Activated naive CD8-positive, alpha-beta T cell treated with anti-CD3 and anti-CD28 coated beads for 36 hours (primary cell): Measurements from ENCODE around the gene CYB561D2. TPM values are rescaled to one million over a fixed set of nuclear protein-coding genes. Genes with fewer than 3 reads are reported as not detected.
"Not testable (repeated sequence)": the region's sequence is repeated elsewhere in the genome, so short reads cannot be mapped to it uniquely, and the experiment has no call there.

Source experiments
- DNase-seq: peaks from one replicate; pipeline ENCODE4 v3.0.0; 2021
- H3K27ac Mint-ChIP-seq: one replicate; pipeline ENCODE4 v1.8.0; 2022; ENCODE audit warnings: mild to moderate bottlenecking, moderate library complexity, mixed read lengths
- H3K27me3 Mint-ChIP-seq: one replicate; pipeline ENCODE4 v1.8.0; 2022; ENCODE audit warnings: mild to moderate bottlenecking, mixed read lengths
- H3K36me3 Mint-ChIP-seq: one replicate; pipeline ENCODE4 v1.8.0; 2021; ENCODE audit warnings: mild to moderate bottlenecking, mixed read lengths
- H3K4me1 Mint-ChIP-seq: one replicate; pipeline ENCODE4 v1.8.0; 2021; ENCODE audit warnings: mixed read lengths
- H3K4me3 Mint-ChIP-seq: one replicate; pipeline ENCODE4 v1.8.0; 2022; ENCODE audit warnings: mild to moderate bottlenecking, moderate library complexity, mixed read lengths
- H3K9me3 Mint-ChIP-seq: one replicate; pipeline ENCODE4 v1.8.0; 2022; ENCODE audit warnings: mixed read lengths
- total RNA-seq, 2 experiments: library from RNA; stranded (reverse); gene quantifications; one replicate each; pipeline ENCODE4 v1.2.3, GENCODE V29; 2021

CYB561D2 gene, protein sequence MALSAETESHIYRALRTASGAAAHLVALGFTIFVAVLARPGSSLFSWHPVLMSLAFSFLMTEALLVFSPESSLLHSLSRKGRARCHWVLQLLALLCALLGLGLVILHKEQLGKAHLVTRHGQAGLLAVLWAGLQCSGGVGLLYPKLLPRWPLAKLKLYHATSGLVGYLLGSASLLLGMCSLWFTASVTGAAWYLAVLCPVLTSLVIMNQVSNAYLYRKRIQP
- 10 to 100 TPM; 19.4 to 19.5 TPM for total RNA-seq

GRCh38 chr3:50350527-50351322, at the start of gene CYB561D2, which contains the start of gene NPRL2:
TSS of gene CYB561D2 (plus strand) at chr3:50350862. CDS start at chr3:50351434, 572 bp downstream.
TSS of gene NPRL2 (minus strand) at chr3:50350775. CDS start at chr3:50350652, 123 bp downstream.
- H3K36me3 Mint-ChIP-seq = peaks cover 7% of the 10 kb centered on the region
- H3K27me3 Mint-ChIP-seq = no peaks in the 10 kb centered on the region
- peak within 1 kb of the TSS; percentile 88 for H3K4me3 Mint-ChIP-seq
- peaks cover 54% of the 10 kb centered on the region for H3K4me1 Mint-ChIP-seq
- DNase-seq = peak; percentile 100
- H3K27ac Mint-ChIP-seq = peak within 1 kb of the TSS; percentile 97
- no peaks in the 10 kb centered on the region for H3K9me3 Mint-ChIP-seq

DNA sequence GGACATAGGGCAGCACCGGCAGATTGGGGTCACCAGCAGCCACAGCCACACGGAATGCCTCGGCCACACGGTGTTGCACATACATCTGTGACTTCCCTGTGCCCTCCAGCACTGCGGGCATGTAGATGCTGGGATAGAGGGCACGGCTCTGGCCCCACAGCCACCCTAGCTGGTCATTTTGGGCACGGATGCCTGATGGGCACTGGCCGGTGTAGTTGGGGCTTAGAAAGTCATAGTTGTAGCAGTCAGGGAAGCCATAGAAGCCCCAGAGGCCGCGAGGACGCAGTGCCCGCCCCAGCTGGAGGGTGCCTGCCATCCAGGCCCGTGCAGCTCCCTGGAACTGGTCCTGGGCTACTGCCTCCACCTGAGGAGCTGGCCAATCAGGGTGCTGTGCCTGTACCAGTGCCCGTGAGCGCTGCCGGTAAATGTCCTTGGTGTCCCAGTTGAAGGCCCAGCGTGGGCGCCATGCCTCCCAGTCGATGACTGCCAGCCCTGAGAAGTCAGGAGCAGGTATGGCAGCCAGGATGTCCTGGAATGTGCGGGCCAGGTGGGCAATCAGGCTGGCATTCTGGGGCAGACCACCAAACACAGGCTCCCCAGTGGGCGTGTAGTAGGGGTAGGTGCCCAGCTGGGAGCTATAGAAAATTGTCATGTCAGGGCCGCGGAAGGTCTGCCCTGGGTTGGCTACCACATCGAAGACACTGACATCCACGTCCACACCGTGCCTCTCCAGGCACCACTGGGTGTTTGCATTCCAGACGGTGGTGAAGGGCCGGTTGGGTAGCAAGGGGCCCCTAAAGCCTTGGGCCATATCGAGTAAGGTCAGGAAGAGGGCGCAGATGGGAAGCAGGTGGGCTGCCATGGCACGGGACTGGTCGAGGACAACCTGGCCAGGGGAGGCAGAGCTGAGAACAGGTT, 48.3 kb upstream of the CYB561D2 start:
- H3K4me3 Mint-ChIP-seq = no peak overlapping the region
- H3K9me3 Mint-ChIP-seq = no peaks in the 10 kb centered on the region
- DNase-seq = no peak
- no peaks in the 10 kb centered on the region for H3K36me3 Mint-ChIP-seq
- H3K27me3 Mint-ChIP-seq = no peaks in the 10 kb centered on the region
- H3K27ac Mint-ChIP-seq = no peak overlapping the region
- peaks cover 23% of the 10 kb centered on the region for H3K4me1 Mint-ChIP-seq

DNA sequence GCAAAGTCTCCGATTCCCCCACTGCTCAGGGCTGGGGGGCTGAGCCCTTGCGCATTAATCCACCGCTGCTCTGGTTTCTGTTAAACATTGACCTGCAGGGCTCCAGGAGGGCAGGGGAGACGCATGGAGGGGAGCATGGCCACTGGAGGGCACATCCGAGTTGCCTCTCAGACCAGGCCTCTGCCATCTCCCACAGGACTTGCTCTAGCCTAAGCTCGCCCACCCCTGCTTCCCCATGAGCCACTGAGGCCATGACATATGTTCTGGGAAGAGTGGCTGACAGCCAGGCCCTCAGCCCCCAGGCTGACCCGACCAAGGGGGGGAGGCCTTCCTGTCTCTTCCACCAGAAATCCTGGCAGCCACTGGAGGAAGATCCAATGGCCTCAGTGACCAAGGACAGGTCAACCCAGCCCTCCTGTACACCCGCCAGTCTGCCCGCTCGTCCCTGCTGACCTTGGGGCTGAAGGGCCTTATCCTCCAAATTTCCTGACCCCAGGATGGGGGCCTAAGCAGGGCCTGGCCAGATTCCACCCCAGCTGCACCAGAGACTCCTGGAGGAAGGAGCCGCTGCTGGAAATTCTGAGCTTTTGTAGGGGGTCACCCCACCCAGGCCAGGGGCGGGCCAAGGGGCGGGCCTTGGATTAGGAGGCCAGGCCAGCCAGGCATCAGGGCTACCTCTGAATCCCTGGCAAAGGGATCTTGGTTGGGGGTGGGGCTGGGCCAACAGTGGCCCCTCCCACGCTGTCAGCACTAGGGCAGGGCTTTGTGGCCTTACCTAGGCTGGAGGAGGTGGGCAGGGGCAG, 47.4 kb upstream of the CYB561D2 start, which contains the start of gene HYAL1:
TSS of gene HYAL1 (minus strand) at position 562 of the 803 bp plus-strand sequence. CDS start 618 bp downstream, outside the sequence.
- Mint-ChIP-seq H3K9me3 (no peaks in the 10 kb centered on the region), H3K27ac (no peak within 1 kb of the TSS), H3K4me1 (peaks cover 18% of the 10 kb centered on the region), H3K27me3 (no peaks in the 10 kb centered on the region), H3K36me3 (no peaks in the 10 kb centered on the region), H3K4me3 (no peak within 1 kb of the TSS)
- no peak for DNase-seq

DNA sequence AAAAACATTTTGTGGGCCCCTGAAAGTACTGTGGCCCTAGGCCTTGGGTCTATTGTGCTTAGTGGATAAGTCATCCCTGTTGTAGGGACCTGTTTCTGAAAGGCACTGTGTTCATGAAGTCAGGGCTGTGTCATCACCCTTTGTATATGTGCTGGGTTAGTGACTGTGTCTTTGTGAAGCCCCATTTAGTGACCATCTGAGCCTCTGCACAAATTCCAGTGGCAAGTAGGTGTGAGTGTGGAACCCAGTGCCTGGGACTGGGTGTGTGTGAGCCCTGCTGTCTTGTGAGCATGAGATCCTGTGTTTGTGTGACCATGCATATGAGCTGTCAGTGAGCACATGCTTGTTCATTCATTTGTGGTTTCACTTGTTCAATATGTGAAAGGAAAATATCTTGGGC, 46.1 kb upstream of the CYB561D2 start:
- H3K36me3 Mint-ChIP-seq = no peaks in the 10 kb centered on the region
- no peak overlapping the region for H3K4me3 Mint-ChIP-seq
- no peaks in the 10 kb centered on the region for H3K27me3 Mint-ChIP-seq
- H3K4me1 Mint-ChIP-seq = peaks cover 17% of the 10 kb centered on the region
- no peak overlapping the region for H3K27ac Mint-ChIP-seq
- H3K9me3 Mint-ChIP-seq = peaks cover 1% of the 10 kb centered on the region
- DNase-seq = no peak

DNA sequence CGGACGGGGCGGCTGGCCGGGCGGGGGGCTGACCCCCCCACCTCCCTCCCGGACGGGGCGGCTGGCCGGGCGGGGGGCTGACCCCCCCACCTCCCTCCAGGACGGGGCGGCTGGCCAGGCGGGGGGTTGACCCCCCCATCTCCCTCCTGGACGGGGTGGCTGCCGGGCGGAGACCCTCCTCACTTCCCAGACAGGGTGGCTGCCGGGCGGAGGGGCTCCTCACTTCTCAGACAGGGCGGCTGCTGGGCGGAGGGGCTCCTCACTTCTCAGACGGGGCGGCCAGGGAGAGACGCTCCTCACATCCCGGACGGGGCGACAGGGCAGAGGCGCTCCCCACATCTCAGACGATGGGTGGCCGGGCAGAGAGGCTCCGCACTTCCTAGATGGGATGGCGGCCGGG, 38.6 kb upstream of the CYB561D2 start:
- not testable (repeated sequence) for H3K27me3 Mint-ChIP-seq, H3K9me3 Mint-ChIP-seq, DNase-seq, H3K36me3 Mint-ChIP-seq, H3K27ac Mint-ChIP-seq, H3K4me3 Mint-ChIP-seq
- H3K4me1 Mint-ChIP-seq = peaks cover 13% of the 10 kb centered on the region

DNA sequence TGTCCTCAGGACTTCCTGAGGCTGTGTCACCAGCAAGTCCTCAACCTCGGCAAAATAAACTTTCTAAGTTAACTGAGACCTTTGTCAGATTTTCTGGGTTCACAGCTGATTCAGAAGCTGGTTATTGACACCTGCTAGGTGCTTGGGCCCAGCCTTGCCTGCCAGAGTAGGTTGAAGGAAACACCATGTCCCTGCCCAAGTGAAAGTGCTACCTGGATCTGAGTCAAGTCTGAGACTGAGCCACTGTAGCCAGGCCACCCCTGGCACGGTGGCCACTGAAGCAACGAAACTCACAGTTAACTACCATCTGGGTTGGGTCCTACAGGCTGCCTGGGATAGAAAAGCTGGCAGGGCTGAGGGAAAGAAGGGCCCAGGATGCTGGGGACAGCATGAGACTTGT, 36.3 kb upstream of the CYB561D2 start:
- Mint-ChIP-seq H3K4me1 (peaks cover 22% of the 10 kb centered on the region), H3K27me3 (no peaks in the 10 kb centered on the region), H3K27ac (no peak overlapping the region), H3K36me3 (peaks cover 3% of the 10 kb centered on the region), H3K9me3 (no peaks in the 10 kb centered on the region), H3K4me3 (no peak overlapping the region)
- no peak for DNase-seq

- Mint-ChIP-seq H3K4me1 (peaks cover 25% of the 10 kb centered on the region), H3K9me3 (no peaks in the 10 kb centered on the region), H3K27ac (no peak overlapping the region), H3K4me3 (no peak overlapping the region), H3K27me3 (no peaks in the 10 kb centered on the region), H3K36me3 (peaks cover 3% of the 10 kb centered on the region)
- DNase-seq = no peak
Measured at GRCh38 chr3:50314816-50315215, 35.8 kb upstream of the CYB561D2 start.

- peak; percentile 69 for DNase-seq
- peak overlapping the region; percentile 55 for H3K27ac Mint-ChIP-seq
- H3K27me3 Mint-ChIP-seq = no peaks in the 10 kb centered on the region
- H3K4me1 Mint-ChIP-seq = peaks cover 30% of the 10 kb centered on the region
- H3K9me3 Mint-ChIP-seq = no peaks in the 10 kb centered on the region
- peaks cover 5% of the 10 kb centered on the region for H3K36me3 Mint-ChIP-seq
- peak overlapping the region; percentile 46 for H3K4me3 Mint-ChIP-seq
Measured at GRCh38 chr3:50316657-50317242, 33.9 kb upstream of the CYB561D2 start.

GRCh38 chr3:50317300-50317699, 33.4 kb upstream of the CYB561D2 start:
- DNase-seq = no peak
- Mint-ChIP-seq H3K4me3 (no peak overlapping the region), H3K4me1 (peaks cover 30% of the 10 kb centered on the region), H3K27me3 (no peaks in the 10 kb centered on the region), H3K27ac (no peak overlapping the region), H3K36me3 (peaks cover 5% of the 10 kb centered on the region), H3K9me3 (no peaks in the 10 kb centered on the region)

GRCh38 chr3:50318163-50318562, 32.5 kb upstream of the CYB561D2 start:
- no peaks in the 10 kb centered on the region for H3K9me3 Mint-ChIP-seq
- H3K4me1 Mint-ChIP-seq = peaks cover 33% of the 10 kb centered on the region
- DNase-seq = no peak
- peaks cover 5% of the 10 kb centered on the region for H3K36me3 Mint-ChIP-seq
- no peaks in the 10 kb centered on the region for H3K27me3 Mint-ChIP-seq
- H3K27ac Mint-ChIP-seq = no peak overlapping the region
- H3K4me3 Mint-ChIP-seq = no peak overlapping the region

GRCh38 chr3:50318615-50319014, 32.0 kb upstream of the CYB561D2 start:
- H3K4me3 Mint-ChIP-seq = no peak overlapping the region

DNA sequence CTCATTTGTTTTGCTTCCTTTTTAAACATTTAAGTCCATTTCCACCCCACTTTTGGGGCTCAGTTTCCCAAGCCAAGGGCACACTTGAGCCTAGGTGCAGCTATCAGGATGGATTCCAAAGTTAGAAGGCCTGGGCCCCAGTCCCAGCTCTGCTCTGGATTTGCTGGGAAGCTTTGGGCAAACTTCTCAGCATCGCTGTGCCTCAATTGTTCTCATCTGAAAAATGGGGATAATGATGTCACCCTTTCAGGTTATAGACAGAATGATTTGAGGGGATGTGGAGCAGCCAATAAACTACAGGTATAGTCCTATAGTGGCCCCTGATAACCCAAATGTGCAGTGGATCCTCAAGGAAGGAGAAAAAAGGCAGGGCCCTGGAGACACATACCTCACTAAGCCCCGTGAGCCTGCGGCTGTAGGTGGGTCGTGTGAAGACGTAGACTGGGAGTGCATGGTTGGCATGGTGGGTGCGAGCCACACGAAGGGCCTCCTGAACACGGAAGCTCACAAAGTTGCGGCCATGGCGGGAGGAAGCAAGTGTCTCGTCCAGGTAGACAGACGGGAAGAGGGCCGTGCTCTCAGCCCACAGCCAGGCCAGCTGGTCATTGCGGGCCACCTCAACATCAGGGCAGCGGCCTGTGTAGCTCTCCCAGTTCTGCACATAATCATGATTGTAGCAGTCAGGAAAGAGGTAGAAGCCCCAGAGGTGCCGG, 31.3 kb upstream of the CYB561D2 start:
- H3K9me3 Mint-ChIP-seq = no peaks in the 10 kb centered on the region
- H3K4me1 Mint-ChIP-seq = peaks cover 38% of the 10 kb centered on the region
- no peak overlapping the region for H3K4me3 Mint-ChIP-seq
- DNase-seq = no peak
- H3K27ac Mint-ChIP-seq = no peak overlapping the region
- no peaks in the 10 kb centered on the region for H3K27me3 Mint-ChIP-seq
- H3K36me3 Mint-ChIP-seq = peaks cover 5% of the 10 kb centered on the region

More at GRCh38 chr3:50318615-50319014, 32.0 kb upstream of the CYB561D2 start:
- H3K4me1 Mint-ChIP-seq = peaks cover 35% of the 10 kb centered on the region
- H3K27me3 Mint-ChIP-seq = no peaks in the 10 kb centered on the region
- no peaks in the 10 kb centered on the region for H3K9me3 Mint-ChIP-seq
- no peak overlapping the region for H3K27ac Mint-ChIP-seq
- H3K36me3 Mint-ChIP-seq = peaks cover 5% of the 10 kb centered on the region
- no peak for DNase-seq

GRCh38 chr3:50319894-50320625, 30.6 kb upstream of the CYB561D2 start:
- Mint-ChIP-seq H3K27ac (no peak overlapping the region), H3K4me3 (peak overlapping the region; percentile 80), H3K36me3 (peaks cover 5% of the 10 kb centered on the region), H3K4me1 (peaks cover 45% of the 10 kb centered on the region), H3K9me3 (no peaks in the 10 kb centered on the region), H3K27me3 (no peaks in the 10 kb centered on the region)
- DNase-seq = no peak
